IPS-18a (cell line): ENCODE measurements around the gene RRP1.
"Not testable (repeated sequence)": the region's sequence is repeated elsewhere in the genome, so short reads cannot be mapped to it uniquely, and the experiment has no call there.

Experiments
- H3K27ac ChIP-seq: one replicate; pipeline ENCODE4 v1.5.1; 2013; ENCODE audit warnings: low read length
- H3K27me3 ChIP-seq: one replicate; pipeline ENCODE4 v1.6.1; 2013; ENCODE audit warnings: mild to moderate bottlenecking, low read length; ENCODE audit not compliant: control insufficient read depth, insufficient read depth
- H3K36me3 ChIP-seq: one replicate; pipeline ENCODE4 v1.6.1; 2013; ENCODE audit warnings: low read depth, low read length; ENCODE audit not compliant: control insufficient read depth
- H3K4me1 ChIP-seq: one replicate; pipeline ENCODE4 v1.6.1; 2013; ENCODE audit warnings: low read depth, low read length; ENCODE audit not compliant: control insufficient read depth
- H3K4me3 ChIP-seq: one replicate; pipeline ENCODE4 v1.5.1; 2013; ENCODE audit warnings: low read length
- H3K9ac ChIP-seq: one replicate; pipeline ENCODE4 v1.6.1; 2013; ENCODE audit warnings: mild to moderate bottlenecking, low read length, moderate library complexity
- H3K9me3 ChIP-seq: one replicate; pipeline ENCODE4 v1.6.1; 2013; ENCODE audit warnings: low read depth, low read length; ENCODE audit not compliant: control insufficient read depth

The RRP1 gene

DNA sequence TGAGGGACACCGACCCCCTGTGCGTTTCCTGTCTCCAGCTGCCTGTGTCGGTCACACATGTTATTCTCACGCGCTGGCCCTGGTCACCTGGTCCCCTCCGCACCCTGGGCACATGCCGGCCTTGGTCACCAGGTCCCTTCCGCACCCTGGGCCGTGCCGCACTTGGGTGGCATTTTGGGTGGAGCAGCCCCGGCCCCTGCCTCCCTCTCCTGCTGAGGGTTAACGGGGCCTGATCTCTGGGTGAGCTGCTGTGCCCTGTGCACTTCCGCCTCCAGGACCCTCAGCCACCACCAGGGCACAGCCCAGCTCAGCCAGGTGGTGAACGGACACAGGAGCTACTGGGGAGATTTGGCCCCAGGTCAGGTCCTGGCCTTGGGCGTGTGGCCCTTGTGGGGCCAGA is 26.6 kb downstream of the RRP1 start:
- H3K27me3 ChIP-seq = no peaks in the 10 kb centered on the region
- no peaks in the 10 kb centered on the region for H3K9me3 ChIP-seq
- no peak overlapping the region for H3K4me3 ChIP-seq
- H3K27ac ChIP-seq = no peak overlapping the region
- no peak overlapping the region for H3K9ac ChIP-seq
- peaks cover 11% of the 10 kb centered on the region for H3K4me1 ChIP-seq
- no peaks in the 10 kb centered on the region for H3K36me3 ChIP-seq

DNA sequence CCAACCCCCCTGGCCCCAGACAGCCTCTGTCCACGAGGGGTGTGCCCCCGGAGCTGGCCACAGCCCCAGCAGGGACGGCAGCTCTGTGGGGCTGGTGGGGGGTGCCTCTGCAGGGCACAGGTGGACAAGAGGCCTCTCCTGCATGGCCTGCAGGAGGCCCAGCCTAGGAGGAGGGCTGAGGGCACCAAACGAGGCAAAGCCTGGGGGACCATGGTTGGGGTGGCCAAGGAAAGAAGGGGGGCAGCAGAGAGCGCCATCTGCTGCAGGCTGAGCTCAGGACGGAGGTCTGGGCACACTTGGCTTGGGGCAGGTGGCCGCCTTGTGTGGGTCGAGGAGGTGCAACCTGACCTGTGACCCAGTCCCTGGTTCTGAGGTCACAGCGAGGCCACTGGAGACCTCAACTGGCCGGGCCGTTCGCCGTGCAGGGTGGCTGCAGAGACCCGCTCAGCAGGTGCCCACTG is 27.3 kb downstream of the RRP1 start:
- Histone ChIP-seq H3K27me3 (no peaks in the 10 kb centered on the region), H3K27ac (no peak overlapping the region), H3K9ac (no peak overlapping the region), H3K4me1 (peaks cover 11% of the 10 kb centered on the region), H3K9me3 (no peaks in the 10 kb centered on the region), H3K4me3 (no peak overlapping the region), H3K36me3 (no peaks in the 10 kb centered on the region)

DNA sequence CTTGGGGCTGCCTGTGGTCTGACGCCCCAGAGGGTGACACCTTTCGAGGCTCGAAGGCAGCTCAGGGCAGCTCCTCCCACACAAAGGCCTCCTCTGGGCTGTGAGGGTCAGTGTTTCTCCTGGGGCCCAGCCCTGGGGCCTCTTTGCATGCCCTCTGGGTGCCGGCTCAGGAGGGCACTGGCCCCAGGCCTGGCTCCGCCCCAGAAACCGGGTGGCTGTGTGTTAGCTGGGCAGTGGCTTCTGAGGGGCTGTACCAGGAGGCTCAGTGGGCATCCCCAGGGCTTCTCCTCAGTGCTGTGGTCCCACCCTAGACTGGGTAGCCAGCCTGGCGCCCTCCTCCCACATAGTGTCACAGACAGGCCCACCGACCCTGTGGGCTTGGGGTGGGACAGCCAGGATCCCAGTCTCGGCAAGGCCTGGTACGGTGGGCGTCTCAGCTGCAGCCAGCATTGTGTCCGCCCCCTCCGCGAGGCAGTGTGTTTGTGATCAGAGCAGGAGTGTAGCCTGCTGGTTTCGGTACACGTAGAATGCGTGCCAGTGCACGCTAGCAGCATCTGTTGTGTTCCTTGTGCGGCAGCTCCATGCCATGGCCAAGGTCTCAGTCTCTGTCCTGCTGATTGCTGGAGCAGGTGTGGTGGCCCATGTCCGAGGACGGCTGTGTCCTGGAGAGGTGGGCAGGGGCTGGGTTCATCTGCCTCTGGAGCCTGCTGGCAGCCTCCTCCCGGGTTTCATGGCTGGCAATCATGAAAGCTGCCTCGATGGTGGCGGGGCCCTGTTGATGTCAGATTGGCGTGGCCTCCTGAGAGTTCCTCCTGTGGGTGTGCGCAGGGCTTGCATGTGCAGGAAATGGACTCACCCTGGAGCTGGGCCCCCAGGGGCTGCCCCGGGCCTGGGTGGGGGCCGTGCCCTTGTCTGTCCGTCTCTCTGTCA is 28.0 kb downstream of the RRP1 start:
- Histone ChIP-seq H3K27ac (no peak overlapping the region), H3K36me3 (no peaks in the 10 kb centered on the region), H3K4me1 (peaks cover 11% of the 10 kb centered on the region), H3K27me3 (no peaks in the 10 kb centered on the region), H3K4me3 (no peak overlapping the region), H3K9me3 (no peaks in the 10 kb centered on the region), H3K9ac (no peak overlapping the region)

DNA sequence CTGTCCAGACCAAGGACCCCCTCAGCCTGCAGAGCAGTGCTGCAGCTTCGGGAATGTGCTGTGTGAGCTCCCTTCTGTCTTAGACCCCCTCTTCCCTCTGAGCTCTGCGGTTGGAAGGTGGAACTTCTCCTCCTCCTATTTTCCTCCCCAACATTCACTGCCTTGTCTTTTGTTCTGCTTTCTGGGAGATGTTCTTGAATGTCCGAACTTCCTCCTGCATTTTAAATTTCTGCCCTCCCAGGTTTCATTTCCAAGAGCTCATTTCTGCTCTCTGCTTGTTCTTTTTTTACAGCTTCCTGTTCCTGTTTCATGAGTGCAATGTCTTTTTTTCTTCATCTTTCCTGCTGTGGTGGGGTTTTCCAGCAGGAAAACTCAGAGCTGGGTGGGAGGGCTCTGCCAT is 29.3 kb downstream of the RRP1 start:
- Histone ChIP-seq H3K27me3 (no peaks in the 10 kb centered on the region), H3K4me1 (peaks cover 11% of the 10 kb centered on the region), H3K4me3 (no peak overlapping the region), H3K9ac (no peak overlapping the region), H3K9me3 (no peaks in the 10 kb centered on the region), H3K27ac (no peak overlapping the region), H3K36me3 (no peaks in the 10 kb centered on the region)

DNA sequence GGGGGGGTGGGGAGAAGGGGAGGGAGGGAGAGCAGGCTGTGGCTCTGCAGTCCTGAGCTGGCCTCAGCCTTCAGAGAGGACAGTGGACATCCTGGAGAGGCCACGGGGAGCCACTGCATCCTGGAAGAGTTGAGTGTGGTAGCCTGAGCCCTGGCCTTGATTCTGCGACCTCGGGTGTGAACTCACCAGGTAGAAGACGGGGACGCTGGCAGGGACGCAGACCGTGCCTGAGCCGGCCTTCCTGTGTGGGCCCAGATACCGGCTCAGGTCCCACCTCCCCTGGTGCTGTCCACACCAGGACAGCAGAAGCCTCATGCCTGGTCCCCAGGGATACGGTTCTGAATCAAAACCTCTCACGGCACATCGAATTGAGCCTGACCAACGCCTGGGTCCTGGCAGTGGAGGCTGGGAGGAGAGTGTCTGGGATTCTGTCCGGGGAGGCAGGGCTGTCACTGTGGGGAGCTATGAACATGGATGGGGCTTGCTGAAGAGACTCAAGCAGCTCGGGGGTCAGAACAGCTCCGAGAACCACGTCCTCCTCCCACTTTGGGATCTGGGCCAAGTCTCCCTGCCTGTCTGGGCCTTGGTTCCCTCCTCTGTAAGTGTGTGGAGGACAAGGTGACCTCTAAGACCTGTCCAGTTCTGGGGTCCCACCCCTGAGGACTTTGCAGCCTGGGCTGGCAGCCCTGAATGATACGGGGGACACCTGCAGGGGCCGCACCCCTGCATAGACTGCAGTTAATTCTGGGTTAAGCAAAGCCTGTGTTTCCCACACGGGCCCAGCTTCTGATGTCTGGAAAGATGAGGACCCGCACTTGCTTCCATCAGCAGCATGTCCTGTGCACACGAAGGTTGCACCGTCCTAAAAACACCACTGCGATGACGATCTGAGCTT is 30.4 kb downstream of the RRP1 start:
- no peak overlapping the region for H3K27ac ChIP-seq
- H3K9me3 ChIP-seq = no peaks in the 10 kb centered on the region
- H3K9ac ChIP-seq = no peak overlapping the region
- peaks cover 5% of the 10 kb centered on the region for H3K4me1 ChIP-seq
- H3K27me3 ChIP-seq = no peaks in the 10 kb centered on the region
- no peaks in the 10 kb centered on the region for H3K36me3 ChIP-seq
- H3K4me3 ChIP-seq = no peak overlapping the region

DNA sequence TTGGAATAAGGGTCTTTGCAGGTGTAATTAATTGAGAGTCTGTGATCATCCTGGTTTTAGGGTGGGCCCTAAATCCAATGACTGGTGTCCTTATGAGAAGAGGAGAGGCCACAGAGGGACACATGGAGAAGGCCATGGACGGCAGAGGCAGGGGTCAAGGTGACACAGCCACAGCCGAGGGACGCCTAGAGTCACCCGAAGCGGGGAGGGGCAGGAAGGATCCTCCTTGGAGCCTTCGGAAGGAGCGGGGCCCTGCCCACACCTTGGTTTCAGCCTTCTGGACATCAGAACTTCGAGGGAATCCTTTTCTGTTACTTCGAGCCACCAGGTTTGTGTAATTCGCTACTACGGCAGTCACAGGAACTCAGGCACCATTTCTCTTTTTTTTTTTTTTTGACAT is 31.1 kb downstream of the RRP1 start:
- H3K27ac ChIP-seq = no peak overlapping the region
- peaks cover 3% of the 10 kb centered on the region for H3K4me1 ChIP-seq
- H3K9me3 ChIP-seq = no peaks in the 10 kb centered on the region
- no peak overlapping the region for H3K9ac ChIP-seq
- no peaks in the 10 kb centered on the region for H3K36me3 ChIP-seq
- H3K27me3 ChIP-seq = no peaks in the 10 kb centered on the region
- H3K4me3 ChIP-seq = no peak overlapping the region

DNA sequence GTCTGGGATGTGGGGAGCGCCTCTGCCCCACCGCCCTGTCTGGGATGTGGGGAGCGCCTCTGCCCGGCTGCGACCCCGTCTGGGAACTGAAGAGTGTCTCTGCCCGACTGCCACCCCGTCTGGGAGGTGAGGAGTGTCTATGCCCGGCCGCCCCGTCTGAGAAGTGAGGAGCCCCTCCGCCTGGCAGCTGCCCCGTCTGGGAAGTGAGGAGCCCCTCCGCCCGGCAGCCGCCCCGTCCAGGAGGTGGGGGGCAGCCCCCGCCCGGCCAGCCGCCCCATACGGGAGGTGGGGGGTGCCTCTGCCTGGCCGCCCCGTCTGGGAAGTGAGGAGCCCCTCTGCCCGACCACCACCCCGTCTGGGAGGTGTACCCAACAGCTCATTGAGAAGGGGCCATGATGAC is 32.8 kb downstream of the RRP1 start:
- not testable (repeated sequence) for H3K27ac ChIP-seq, H3K27me3 ChIP-seq, H3K4me1 ChIP-seq, H3K4me3 ChIP-seq, H3K9me3 ChIP-seq, H3K9ac ChIP-seq, H3K36me3 ChIP-seq

DNA sequence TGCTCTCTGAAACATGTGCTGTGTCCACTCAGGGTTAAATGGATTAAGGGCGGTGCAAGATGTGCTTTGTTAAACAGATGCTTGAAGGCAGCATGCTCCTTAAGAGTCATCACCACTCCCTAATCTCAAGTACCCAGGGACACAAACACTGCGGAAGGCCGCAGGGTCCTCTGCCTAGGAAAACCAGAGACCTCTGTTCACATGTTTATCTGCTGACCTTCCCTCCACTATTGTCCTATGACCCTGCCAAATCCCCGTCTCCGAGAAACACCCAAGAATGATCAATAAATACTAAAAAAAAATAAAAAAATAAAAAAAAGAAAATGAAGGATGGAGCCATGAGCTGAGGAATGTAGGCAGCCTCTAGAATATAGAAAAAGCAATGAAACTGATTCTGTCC is 33.4 kb downstream of the RRP1 start:
- not testable (repeated sequence) for H3K4me3 ChIP-seq, H3K27ac ChIP-seq, H3K4me1 ChIP-seq, H3K36me3 ChIP-seq, H3K9me3 ChIP-seq, H3K27me3 ChIP-seq, H3K9ac ChIP-seq

DNA sequence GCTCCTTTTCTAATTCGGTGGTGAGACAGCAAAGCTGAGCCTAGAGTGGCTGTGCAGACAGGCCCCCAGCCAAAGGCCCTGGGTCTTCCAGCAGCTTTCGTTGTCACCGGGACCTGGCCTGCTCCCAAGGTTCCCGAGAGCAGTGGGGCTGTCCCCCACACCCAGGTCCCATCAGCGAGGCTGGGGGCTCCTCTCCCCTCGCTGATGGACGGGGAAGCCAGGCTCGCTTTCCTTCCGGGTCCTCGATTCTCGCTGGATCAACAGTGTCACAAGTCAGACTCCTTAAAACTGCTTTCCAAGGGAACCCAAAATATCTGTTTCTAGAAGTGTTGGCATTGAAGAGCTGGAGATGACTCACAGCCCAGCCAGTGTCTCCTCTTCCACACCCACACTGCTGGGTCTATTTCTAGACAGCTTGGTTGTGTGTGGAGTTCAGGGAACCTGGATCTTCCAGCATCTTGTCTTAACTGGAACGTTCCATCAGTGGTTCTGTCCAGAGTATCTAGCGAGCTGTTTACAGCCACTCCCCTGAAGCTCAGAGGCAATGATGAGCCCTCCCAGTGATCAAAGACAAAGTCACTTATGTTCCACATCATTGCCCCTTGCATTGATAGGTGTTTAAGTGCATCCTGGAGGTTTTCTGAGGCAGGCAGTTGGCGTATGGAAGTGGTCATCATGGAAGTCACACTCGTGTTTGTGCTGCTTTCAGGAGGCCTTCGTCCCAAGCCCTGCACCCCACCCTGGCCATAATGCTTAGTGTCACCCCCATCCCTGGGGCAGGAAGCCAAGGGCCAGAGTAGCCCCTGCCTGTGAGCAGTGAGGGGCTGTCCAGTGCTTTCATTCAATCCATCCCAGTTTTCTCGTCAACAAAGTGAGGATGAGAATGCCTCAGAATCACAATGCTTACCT is 35.2 kb downstream of the RRP1 start:
- Histone ChIP-seq H3K27me3 (no peaks in the 10 kb centered on the region), H3K9ac (no peak overlapping the region), H3K4me3 (no peak overlapping the region), H3K27ac (no peak overlapping the region), H3K9me3 (no peaks in the 10 kb centered on the region), H3K4me1 (no peaks in the 10 kb centered on the region), H3K36me3 (no peaks in the 10 kb centered on the region)

DNA sequence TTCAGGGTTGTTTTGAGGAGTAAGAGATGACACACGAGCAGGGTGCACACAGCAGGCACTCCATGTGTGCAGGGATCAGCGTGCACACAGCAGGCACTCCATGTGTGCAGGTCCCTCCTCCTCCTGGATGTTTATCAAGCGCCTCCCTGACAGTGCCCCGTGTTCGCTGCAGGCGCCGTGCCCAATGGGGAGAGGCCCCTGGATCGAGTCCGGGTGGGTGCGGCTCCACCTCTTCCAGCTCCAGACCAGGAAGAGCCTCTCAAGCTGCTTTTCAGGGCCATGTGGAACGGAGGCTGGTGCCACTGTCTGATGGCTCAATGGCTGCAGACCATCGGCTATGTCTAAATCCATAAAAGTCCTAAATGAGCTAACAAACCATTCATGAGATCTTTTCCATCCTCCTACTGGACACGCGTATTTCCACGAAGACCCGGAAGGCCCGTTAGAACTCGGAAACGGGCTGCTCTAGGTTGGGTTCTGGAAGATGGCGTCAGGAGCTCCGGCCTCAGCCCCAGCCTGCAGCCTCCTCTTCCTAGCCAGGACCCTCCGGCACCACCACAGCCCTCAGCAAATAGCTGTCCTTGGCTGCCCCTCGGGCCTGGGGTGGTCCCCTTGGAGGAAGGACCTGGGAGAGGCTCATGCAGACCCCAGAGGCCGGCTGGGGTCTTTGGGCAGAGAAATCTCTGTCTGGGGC is 36.0 kb downstream of the RRP1 start:
- no peaks in the 10 kb centered on the region for H3K36me3 ChIP-seq
- no peaks in the 10 kb centered on the region for H3K4me1 ChIP-seq
- no peak overlapping the region for H3K4me3 ChIP-seq
- H3K27me3 ChIP-seq = no peaks in the 10 kb centered on the region
- H3K9ac ChIP-seq = no peak overlapping the region
- H3K9me3 ChIP-seq = no peaks in the 10 kb centered on the region
- no peak overlapping the region for H3K27ac ChIP-seq
